Heart left ventricle (tissue), 16 donors: Measurements from ENCODE around the gene RIMOC1. TPM values are rescaled to one million over a fixed set of nuclear protein-coding genes. Genes with fewer than 3 reads are reported as not detected.

ENCODE experiments used
- ATAC-seq, 4 donors: fragments of 200-7000 bp; cut with Tn5 transposase; one replicate each; pipeline ENCODE4 v1.9.1; 2020 to 2022; ENCODE audit warnings: moderate library complexity in 4 of 4, mild to moderate bottlenecking in 3 of 4, moderate number of reproducible peaks in 1 of 4
- DNase-seq, 5 donors: peaks; one replicate each; pipeline ENCODE4 v3.0.0-alpha.2; 2020
- H3K27ac ChIP-seq, 12 donors: fragments of 200-600 bp; sonication (generic) in 4 of 12; one replicate each; pipeline versions ENCODE4 v1.5.0 to v1.8.0; 2016 to 2022; ENCODE audit warnings: mild to moderate bottlenecking in 2 of 12
- H3K27me3 ChIP-seq, 9 donors: fragments of 200-600 bp; sonication (generic) in 2 of 9; one replicate each; pipeline versions ENCODE4 v1.5.1 to v1.8.0; 2016 to 2022; ENCODE audit warnings: mild to moderate bottlenecking in 3 of 9
- H3K36me3 ChIP-seq, 9 donors: fragments of 200-600 bp; sonication (generic) in 2 of 9; one replicate each; pipeline versions ENCODE4 v1.5.0 to v1.8.0; 2018 to 2022; ENCODE audit warnings: mild to moderate bottlenecking in 2 of 9
- H3K4me1 ChIP-seq, 12 donors: fragments of 200-600 bp; sonication (generic) in 4 of 12; one replicate each; pipeline versions ENCODE4 v1.5.0 to v1.8.0; 2016 to 2022; ENCODE audit warnings: mild to moderate bottlenecking in 3 of 12
- H3K4me3 ChIP-seq, 12 donors: fragments of 200-600 bp; sonication (generic) in 4 of 12; one replicate each; pipeline versions ENCODE4 v1.5.0 to v1.8.0; 2017 to 2022; ENCODE audit warnings: mild to moderate bottlenecking in 9 of 12, moderate library complexity in 4 of 12
- H3K9me3 ChIP-seq, 12 donors: fragments of 200-600 bp; sonication (generic) in 4 of 12; one replicate each; pipeline versions ENCODE4 v1.5.0 to v1.8.0; 2016 to 2022; ENCODE audit warnings: mild to moderate bottlenecking in 1 of 12
- POLR2A ChIP-seq, 2 donors: fragments of 450-650 bp; IDR thresholded peaks; one replicate each; pipeline ENCODE4 v1.6.1; 2017; ENCODE audit warnings: antibody characterized with exemption in 2 of 2, mild to moderate bottlenecking in 2 of 2, moderate library complexity in 2 of 2
- WGBS, 4 donors: extraction: QIAGEN DNeasy Blood & Tissue Kit in 2 of 4; methylation state at CpG; one replicate each; pipeline versions ENCODE4 v1.1.5 to v1.1.7; 2013 to 2018; 5-methylcytosine and 5-hydroxymethylcytosine counted together
- intact Hi-C, 10 donors: fragments of 100-400 bp; cut with DNase I; formaldehyde crosslinking; loops; one replicate each; pipeline versions ENCODE4 v1.11.1 to v1.14.2; 2022
- polyA plus RNA-seq, 2 donors: library from polyadenylated mRNA; stranded (reverse); fragments of 200-250 nt; gene quantifications; one replicate each; pipeline ENCODE4 v1.2.3, GENCODE V29; 2013
- total RNA-seq, 9 donors: library from RNA; depleted of rRNA in 2 of 9; stranded (reverse); fragments of >200 nt in 2 of 9; fragmentation: NEBNext Ultra II Directional in 3 of 9; extraction: Animal tissue kit (Norgen Biotek cat#: 25700) in 3 of 9; gene quantifications; one replicate each; pipeline versions ENCODE4 v1.1.0 to v1.2.4, GENCODE V29; 2016 to 2023
- TF ChIP-seq, protein P1 (sequence below), 12 donors: fragments of 200-600 bp; sonication (generic) in 4 of 12; IDR thresholded peaks; one replicate each; pipeline versions ENCODE4 v1.5.0 to v1.8.0; 2018 to 2022; ENCODE audit warnings: antibody characterized with exemption in 12 of 12, mild to moderate bottlenecking in 5 of 12
- donor health status: ischemic (EF 13 %, LVEDD 7.1; RV severe dilation, severe dysfunction).
- donor health status: healthy with polysubstance abuse.
- donor health status: DM: no; HTN: yes; CAD: no.
- donor health status: DM: no; HTN: no; CAD: no.
- donor health status: ischemic (EF 25% LVEDD 6.9; RV normal size, moderate dysfunction).
- donor health status: ischemic (EF 25% LVEDD 5.7; RV mildly dilated, moderate dysfunction).
- donor health status: healthy.
- donor health status: DM: yes; HTN: yes; CAD: no.
- donor health status: ischemic (EF 35%, LVEDD 5.7; RV mildly dilated, moderate dysfunction).
- donor health status: nonischemic (EF 11% LVEDD 7.7; RV severe dilation, severe dysfunction).
- donor health status: DM: yes; HTN: yes; CAD: no.
- donor health status: PGD.
- donor health status: ischemic (EF 29% LVEDD 5.4; RV normal size, mild dysfunction).
- donor health status: nonischemic (EF 23%, LVEDD 6.1; RV moderate dilation, normal function).

The RIMOC1 gene
- total and polyA plus RNA-seq, 11 donors = 4.4 to 24.0 (median 15.6) TPM

DNA sequence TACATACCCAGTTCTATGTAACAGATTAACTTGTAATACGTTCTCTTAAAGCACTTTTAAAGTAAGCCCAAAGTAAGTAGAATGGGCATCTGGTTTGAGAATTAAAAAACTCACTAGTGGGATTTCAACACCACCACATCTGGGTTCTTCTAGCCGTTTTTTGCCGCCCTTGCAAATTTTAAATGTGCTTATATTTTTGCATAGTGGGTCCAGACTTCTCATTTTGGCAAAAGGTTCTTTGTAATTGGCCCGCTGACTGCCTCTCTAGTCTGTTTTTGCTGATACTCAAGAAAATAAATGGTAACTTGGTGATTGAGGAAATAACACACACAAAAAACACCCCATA is 20.4 kb downstream of the RIMOC1 start:
- Histone ChIP-seq H3K9me3 (no peaks in the 10 kb centered on the region), H3K4me1 (peaks cover 0 to 25% (median 11%) of the 10 kb centered on the region in 12 donors), H3K27ac (peak overlapping the region; percentile 84 to 98 (median 96)), H3K36me3 (peaks cover 0 to 34% (median 24%) of the 10 kb centered on the region in 9 donors), H3K4me3 (peak overlapping the region; percentile 63 to 93 (median 82)), H3K27me3 (no peaks in the 10 kb centered on the region)
- DNase-seq = peak in 1 of 5 donors; percentile 22
- intact Hi-C loops = loop anchor here in 7 of 10 donors (1.0 to 10.0 kb wide), 7 partner anchors 20 to 840 kb away; partner anchors contain the start of gene RIMOC1 (in 2 of the 7)
- TF ChIP-seq, protein P1, sequence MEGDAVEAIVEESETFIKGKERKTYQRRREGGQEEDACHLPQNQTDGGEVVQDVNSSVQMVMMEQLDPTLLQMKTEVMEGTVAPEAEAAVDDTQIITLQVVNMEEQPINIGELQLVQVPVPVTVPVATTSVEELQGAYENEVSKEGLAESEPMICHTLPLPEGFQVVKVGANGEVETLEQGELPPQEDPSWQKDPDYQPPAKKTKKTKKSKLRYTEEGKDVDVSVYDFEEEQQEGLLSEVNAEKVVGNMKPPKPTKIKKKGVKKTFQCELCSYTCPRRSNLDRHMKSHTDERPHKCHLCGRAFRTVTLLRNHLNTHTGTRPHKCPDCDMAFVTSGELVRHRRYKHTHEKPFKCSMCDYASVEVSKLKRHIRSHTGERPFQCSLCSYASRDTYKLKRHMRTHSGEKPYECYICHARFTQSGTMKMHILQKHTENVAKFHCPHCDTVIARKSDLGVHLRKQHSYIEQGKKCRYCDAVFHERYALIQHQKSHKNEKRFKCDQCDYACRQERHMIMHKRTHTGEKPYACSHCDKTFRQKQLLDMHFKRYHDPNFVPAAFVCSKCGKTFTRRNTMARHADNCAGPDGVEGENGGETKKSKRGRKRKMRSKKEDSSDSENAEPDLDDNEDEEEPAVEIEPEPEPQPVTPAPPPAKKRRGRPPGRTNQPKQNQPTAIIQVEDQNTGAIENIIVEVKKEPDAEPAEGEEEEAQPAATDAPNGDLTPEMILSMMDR (IDR thresholded peaks at IDR 0.05) = no peak
- no peak for TF ChIP-seq POLR2A (IDR thresholded peaks at IDR 0.05)
- no peak for ATAC-seq
- 74 to 82% (median 79%) methylated on average over 4 of the region's 4 CpGs for WGBS, 4 donors

- intact Hi-C loops = loop anchor here in 8 of 10 donors (1.0 to 10.0 kb wide), 7 partner anchors 20 to 840 kb away; partner anchors contain the start of gene RIMOC1 (in 5 of the 8)
- Histone ChIP-seq H3K27ac (peak within 1 kb of the TSS; percentile 84 to 98 (median 96)), H3K27me3 (no peaks in the 10 kb centered on the region), H3K36me3 (peaks cover 0 to 34% (median 24%) of the 10 kb centered on the region in 9 donors), H3K4me1 (peaks cover 0 to 25% (median 11%) of the 10 kb centered on the region in 12 donors), H3K4me3 (peak within 1 kb of the TSS; percentile 63 to 93 (median 82)), H3K9me3 (no peaks in the 10 kb centered on the region)
- peak in 1 of 2 donors; percentile 42 for TF ChIP-seq POLR2A (IDR thresholded peaks at IDR 0.05)
- TF ChIP-seq, protein P1 (IDR thresholded peaks at IDR 0.05) = peak; percentile 38 to 85 (median 56)
- 1 to 3% (median 1%) methylated on average over 28 to 60 of the region's 60 CpGs for WGBS, 4 donors
- DNase-seq (peak; percentile 85 to 93 (median 91)), ATAC-seq (peak; percentile 96 to 99 (median 98))
Measured at GRCh38 chr5:41924872-41925554, 20.9 kb downstream of the RIMOC1 start, which contains the start of gene FBXO4. TSS of gene FBXO4 (plus strand) at chr5:41925281. CDS start at chr5:41925310, 29 bp downstream.

DNA sequence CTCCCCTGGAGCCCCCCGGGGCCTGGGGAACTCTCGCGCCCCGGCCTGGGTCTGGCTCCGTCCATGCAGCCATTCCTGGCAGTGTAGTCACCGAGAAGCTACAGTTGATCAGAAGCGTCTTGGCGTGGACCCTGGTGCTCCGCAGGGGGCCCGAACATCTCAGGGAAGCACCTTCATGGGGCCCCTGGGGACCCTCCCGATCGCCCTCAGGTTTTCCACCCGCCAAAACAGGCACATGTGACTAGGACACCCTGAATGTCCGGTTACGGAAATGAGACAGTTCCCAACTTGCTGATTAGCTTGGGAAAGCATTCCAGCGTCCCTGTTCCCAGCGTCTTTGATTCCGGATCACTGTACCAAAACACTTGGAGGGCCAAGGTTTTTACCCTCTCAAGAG is 21.4 kb downstream of the RIMOC1 start:
- peak in 3 of 5 donors; percentile 23 to 33 (median 31) for DNase-seq
- ATAC-seq = peak in 3 of 4 donors; percentile 45 to 48 (median 45)
- Histone ChIP-seq H3K9me3 (no peaks in the 10 kb centered on the region), H3K27me3 (no peaks in the 10 kb centered on the region), H3K27ac (peak overlapping the region; percentile 84 to 98 (median 96)), H3K36me3 (peaks cover 0 to 34% (median 21%) of the 10 kb centered on the region in 9 donors), H3K4me3 (peak overlapping the region; percentile 63 to 93 (median 82)), H3K4me1 (peaks cover 0 to 25% (median 11%) of the 10 kb centered on the region in 12 donors)
- 1 to 7% (median 1%) methylated on average over 8 to 18 of the region's 18 CpGs for WGBS, 4 donors
- intact Hi-C loops = loop anchor here in 6 of 10 donors (1.0 to 10.0 kb wide), 7 partner anchors 21 to 839 kb away; partner anchors contain the start of gene RIMOC1 (in 4 of the 6)
- TF ChIP-seq, protein P1 (IDR thresholded peaks at IDR 0.05) = no peak
- TF ChIP-seq POLR2A (IDR thresholded peaks at IDR 0.05) = no peak

- intact Hi-C loops = loop anchor here in 5 of 10 donors (5.0 to 10.0 kb wide), 4 partner anchors 60 to 837 kb away; no protein-coding TSS in a partner anchor
- WGBS, 4 donors = 94 to 97% (median 95%) methylated on average over 4 of the region's 4 CpGs
Measured at GRCh38 chr5:41927604-41928003, 23.5 kb downstream of the RIMOC1 start.

More at GRCh38 chr5:41927604-41928003, 23.5 kb downstream of the RIMOC1 start:
- ATAC-seq = no peak
- Histone ChIP-seq H3K4me1 (peaks cover 0 to 21% (median 9%) of the 10 kb centered on the region in 12 donors), H3K27ac (no peak overlapping the region), H3K27me3 (no peaks in the 10 kb centered on the region), H3K9me3 (no peaks in the 10 kb centered on the region), H3K4me3 (no peak overlapping the region), H3K36me3 (peaks cover 0 to 27% (median 8%) of the 10 kb centered on the region in 9 donors)
- DNase-seq = no peak
- TF ChIP-seq POLR2A (IDR thresholded peaks at IDR 0.05) = no peak
- TF ChIP-seq, protein P1 (IDR thresholded peaks at IDR 0.05) = no peak
